Measurements from ENCODE around the gene ERF.

GRCh38 chr19:42242512-42243409 lies 12.2 kb downstream of the ERF start, which contains the start of gene GSK3A:
- TF ChIP-seq, protein P1, sequence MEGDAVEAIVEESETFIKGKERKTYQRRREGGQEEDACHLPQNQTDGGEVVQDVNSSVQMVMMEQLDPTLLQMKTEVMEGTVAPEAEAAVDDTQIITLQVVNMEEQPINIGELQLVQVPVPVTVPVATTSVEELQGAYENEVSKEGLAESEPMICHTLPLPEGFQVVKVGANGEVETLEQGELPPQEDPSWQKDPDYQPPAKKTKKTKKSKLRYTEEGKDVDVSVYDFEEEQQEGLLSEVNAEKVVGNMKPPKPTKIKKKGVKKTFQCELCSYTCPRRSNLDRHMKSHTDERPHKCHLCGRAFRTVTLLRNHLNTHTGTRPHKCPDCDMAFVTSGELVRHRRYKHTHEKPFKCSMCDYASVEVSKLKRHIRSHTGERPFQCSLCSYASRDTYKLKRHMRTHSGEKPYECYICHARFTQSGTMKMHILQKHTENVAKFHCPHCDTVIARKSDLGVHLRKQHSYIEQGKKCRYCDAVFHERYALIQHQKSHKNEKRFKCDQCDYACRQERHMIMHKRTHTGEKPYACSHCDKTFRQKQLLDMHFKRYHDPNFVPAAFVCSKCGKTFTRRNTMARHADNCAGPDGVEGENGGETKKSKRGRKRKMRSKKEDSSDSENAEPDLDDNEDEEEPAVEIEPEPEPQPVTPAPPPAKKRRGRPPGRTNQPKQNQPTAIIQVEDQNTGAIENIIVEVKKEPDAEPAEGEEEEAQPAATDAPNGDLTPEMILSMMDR (IDR thresholded peaks at IDR 0.05; ENCODE audit: low read length) = no peak
- no peak for TF ChIP-seq EZH2 (IDR thresholded peaks at IDR 0.05; ENCODE audit: borderline replicate concordance, low read length)
